ENCODE data around the gene PPIE.

The PPIE gene

DNA sequence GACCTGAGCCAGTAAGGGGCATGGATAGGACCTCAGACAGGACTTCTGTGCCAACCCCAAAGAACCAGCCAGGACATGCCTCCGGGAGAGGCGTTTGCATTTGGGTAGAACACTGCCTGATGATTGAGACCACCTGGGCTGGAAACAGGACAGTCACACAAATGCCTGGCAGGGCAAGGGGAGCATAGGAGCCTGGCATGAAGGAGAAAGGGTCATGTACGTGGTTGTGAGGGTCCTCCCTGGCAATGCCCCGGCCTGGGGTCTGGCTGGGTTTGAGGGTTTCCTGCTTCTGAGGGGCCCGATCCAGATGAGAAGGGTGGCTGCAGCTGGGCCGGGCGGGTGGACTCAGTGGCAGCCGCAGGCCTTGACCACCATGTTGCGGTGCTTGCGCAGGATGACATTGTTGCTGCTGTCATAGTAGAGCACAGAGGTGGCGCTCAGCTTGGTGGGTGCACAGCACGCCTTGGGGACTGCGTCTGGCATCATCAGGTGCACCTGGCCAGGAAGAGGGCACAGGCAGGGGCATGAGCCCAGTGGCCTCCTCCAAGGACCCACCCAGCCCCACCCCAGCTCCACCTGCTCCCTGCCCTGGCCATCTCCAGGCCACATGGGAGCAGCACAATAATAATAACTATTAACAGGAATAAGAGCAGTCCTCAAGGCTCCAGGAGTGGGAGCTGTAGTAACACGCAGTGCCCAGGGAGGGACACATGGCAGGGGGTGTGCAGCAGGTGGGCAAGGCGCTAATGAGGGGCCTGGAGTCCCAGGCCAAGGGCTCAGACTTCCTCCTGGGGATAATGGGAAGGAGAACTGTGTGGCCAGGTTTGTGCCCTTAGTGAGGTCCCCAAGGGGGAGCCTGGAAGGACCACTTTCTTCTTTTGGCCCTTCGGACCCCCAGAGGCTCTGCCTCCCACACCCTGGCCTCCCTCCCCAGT lies 21.7 kb downstream of the PPIE start:
- H4K20me1 ChIP-seq (ENCODE audit: insufficient read depth, low read length) = no peaks in the 10 kb centered on the region
- TF ChIP-seq EZH2phosphoT487 (IDR thresholded peaks at IDR 0.05; ENCODE audit: low read length) (no peak), EZH2 (optimal IDR thresholded peaks at IDR 0.05; ENCODE audit: low read depth, low read length) (no peak)
- TF ChIP-seq, protein P1, sequence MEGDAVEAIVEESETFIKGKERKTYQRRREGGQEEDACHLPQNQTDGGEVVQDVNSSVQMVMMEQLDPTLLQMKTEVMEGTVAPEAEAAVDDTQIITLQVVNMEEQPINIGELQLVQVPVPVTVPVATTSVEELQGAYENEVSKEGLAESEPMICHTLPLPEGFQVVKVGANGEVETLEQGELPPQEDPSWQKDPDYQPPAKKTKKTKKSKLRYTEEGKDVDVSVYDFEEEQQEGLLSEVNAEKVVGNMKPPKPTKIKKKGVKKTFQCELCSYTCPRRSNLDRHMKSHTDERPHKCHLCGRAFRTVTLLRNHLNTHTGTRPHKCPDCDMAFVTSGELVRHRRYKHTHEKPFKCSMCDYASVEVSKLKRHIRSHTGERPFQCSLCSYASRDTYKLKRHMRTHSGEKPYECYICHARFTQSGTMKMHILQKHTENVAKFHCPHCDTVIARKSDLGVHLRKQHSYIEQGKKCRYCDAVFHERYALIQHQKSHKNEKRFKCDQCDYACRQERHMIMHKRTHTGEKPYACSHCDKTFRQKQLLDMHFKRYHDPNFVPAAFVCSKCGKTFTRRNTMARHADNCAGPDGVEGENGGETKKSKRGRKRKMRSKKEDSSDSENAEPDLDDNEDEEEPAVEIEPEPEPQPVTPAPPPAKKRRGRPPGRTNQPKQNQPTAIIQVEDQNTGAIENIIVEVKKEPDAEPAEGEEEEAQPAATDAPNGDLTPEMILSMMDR (IDR thresholded peaks at IDR 0.05; ENCODE audit: low read length) = no peak
- H3K4me2 ChIP-seq (ENCODE audit: low read depth, low read length) = no peak overlapping the region
- no peak overlapping the region for H3K27ac ChIP-seq (ENCODE audit: low read length)
- H3K4me1 ChIP-seq (ENCODE audit: low read length) = no peaks in the 10 kb centered on the region
- no peak for DNase-seq
- H3K9ac ChIP-seq (ENCODE audit: low read length) = no peak overlapping the region
- no peak overlapping the region for H3K4me3 ChIP-seq (ENCODE audit: low read length)
- H3K9me2 ChIP-seq (replicated peaks; ENCODE audit: insufficient read depth, low read length) = no peaks in the 10 kb centered on the region
- no peaks in the 10 kb centered on the region for H3F3A ChIP-seq (ENCODE audit: insufficient read depth, low read length)
- no peaks in the 10 kb centered on the region for H3K27me3 ChIP-seq (replicated peaks; ENCODE audit: insufficient read depth, low read length)
- H3K36me3 ChIP-seq (replicated peaks; ENCODE audit: insufficient read depth, low read length) = peaks cover 3% of the 10 kb centered on the region; the same call in 1 of the 2 replicates
- H3K9me3 ChIP-seq (replicated peaks; ENCODE audit: insufficient read depth, low read length) = no peaks in the 10 kb centered on the region
- H2AFZ ChIP-seq (ENCODE audit: low read length) = no peak overlapping the region
- no peaks in the 10 kb centered on the region for H3K79me2 ChIP-seq (ENCODE audit: low read length)

GRCh38 chr1:39761016-39761415 lies 22.3 kb downstream of the PPIE start:
- no peak for DNase-seq
- no peak overlapping the region for H3K9ac ChIP-seq (ENCODE audit: low read length)
- H3K9me2 ChIP-seq (replicated peaks; ENCODE audit: insufficient read depth, low read length) = no peaks in the 10 kb centered on the region
- no peaks in the 10 kb centered on the region for H3K27me3 ChIP-seq (replicated peaks; ENCODE audit: insufficient read depth, low read length)
- peaks cover 3% of the 10 kb centered on the region; the same call in 1 of the 2 replicates for H3K36me3 ChIP-seq (replicated peaks; ENCODE audit: insufficient read depth, low read length)
- H3K9me3 ChIP-seq (replicated peaks; ENCODE audit: insufficient read depth, low read length) = no peaks in the 10 kb centered on the region
- TF ChIP-seq, protein P1 (IDR thresholded peaks at IDR 0.05; ENCODE audit: low read length) = no peak
- no peak for TF ChIP-seq EZH2 (optimal IDR thresholded peaks at IDR 0.05; ENCODE audit: low read depth, low read length)
- TF ChIP-seq EZH2phosphoT487 (IDR thresholded peaks at IDR 0.05; ENCODE audit: low read length) = no peak
- no peak overlapping the region for H3K4me3 ChIP-seq (ENCODE audit: low read length)
- no peak overlapping the region for H2AFZ ChIP-seq (ENCODE audit: low read length)
- no peaks in the 10 kb centered on the region for H3K79me2 ChIP-seq (ENCODE audit: low read length)
- H4K20me1 ChIP-seq (ENCODE audit: insufficient read depth, low read length) = no peaks in the 10 kb centered on the region
- H3K27ac ChIP-seq (ENCODE audit: low read length) = no peak overlapping the region
- no peaks in the 10 kb centered on the region for H3K4me1 ChIP-seq (ENCODE audit: low read length)
- no peak overlapping the region for H3K4me2 ChIP-seq (ENCODE audit: low read depth, low read length)
- no peaks in the 10 kb centered on the region for H3F3A ChIP-seq (ENCODE audit: insufficient read depth, low read length)

- Histone ChIP-seq H3K4me2 (ENCODE audit: low read depth, low read length) (no peak overlapping the region), H3K79me2 (ENCODE audit: low read length) (no peaks in the 10 kb centered on the region), H3K4me3 (ENCODE audit: low read length) (no peak overlapping the region), H3F3A (ENCODE audit: insufficient read depth, low read length) (no peaks in the 10 kb centered on the region), H4K20me1 (ENCODE audit: insufficient read depth, low read length) (no peaks in the 10 kb centered on the region), H3K9ac (ENCODE audit: low read length) (no peak overlapping the region), H3K4me1 (ENCODE audit: low read length) (no peaks in the 10 kb centered on the region), H2AFZ (ENCODE audit: low read length) (no peak overlapping the region), H3K36me3 (replicated peaks; ENCODE audit: insufficient read depth, low read length) (peaks cover 3% of the 10 kb centered on the region; the same call in 1 of the 2 replicates), H3K27ac (ENCODE audit: low read length) (no peak overlapping the region), H3K27me3 (replicated peaks; ENCODE audit: insufficient read depth, low read length) (no peaks in the 10 kb centered on the region), H3K9me3 (replicated peaks; ENCODE audit: insufficient read depth, low read length) (no peaks in the 10 kb centered on the region), H3K9me2 (replicated peaks; ENCODE audit: insufficient read depth, low read length) (no peaks in the 10 kb centered on the region)
- no peak for TF ChIP-seq EZH2 (optimal IDR thresholded peaks at IDR 0.05; ENCODE audit: low read depth, low read length)
- no peak for TF ChIP-seq EZH2phosphoT487 (IDR thresholded peaks at IDR 0.05; ENCODE audit: low read length)
- TF ChIP-seq, protein P1 (IDR thresholded peaks at IDR 0.05; ENCODE audit: low read length) = no peak
- no peak for DNase-seq
Measured at GRCh38 chr1:39761557-39762260, 23.0 kb downstream of the PPIE start.

All from MM.1S (cell line).